ENCODE measurements around the gene CGREF1.

The CGREF1 gene

DNA sequence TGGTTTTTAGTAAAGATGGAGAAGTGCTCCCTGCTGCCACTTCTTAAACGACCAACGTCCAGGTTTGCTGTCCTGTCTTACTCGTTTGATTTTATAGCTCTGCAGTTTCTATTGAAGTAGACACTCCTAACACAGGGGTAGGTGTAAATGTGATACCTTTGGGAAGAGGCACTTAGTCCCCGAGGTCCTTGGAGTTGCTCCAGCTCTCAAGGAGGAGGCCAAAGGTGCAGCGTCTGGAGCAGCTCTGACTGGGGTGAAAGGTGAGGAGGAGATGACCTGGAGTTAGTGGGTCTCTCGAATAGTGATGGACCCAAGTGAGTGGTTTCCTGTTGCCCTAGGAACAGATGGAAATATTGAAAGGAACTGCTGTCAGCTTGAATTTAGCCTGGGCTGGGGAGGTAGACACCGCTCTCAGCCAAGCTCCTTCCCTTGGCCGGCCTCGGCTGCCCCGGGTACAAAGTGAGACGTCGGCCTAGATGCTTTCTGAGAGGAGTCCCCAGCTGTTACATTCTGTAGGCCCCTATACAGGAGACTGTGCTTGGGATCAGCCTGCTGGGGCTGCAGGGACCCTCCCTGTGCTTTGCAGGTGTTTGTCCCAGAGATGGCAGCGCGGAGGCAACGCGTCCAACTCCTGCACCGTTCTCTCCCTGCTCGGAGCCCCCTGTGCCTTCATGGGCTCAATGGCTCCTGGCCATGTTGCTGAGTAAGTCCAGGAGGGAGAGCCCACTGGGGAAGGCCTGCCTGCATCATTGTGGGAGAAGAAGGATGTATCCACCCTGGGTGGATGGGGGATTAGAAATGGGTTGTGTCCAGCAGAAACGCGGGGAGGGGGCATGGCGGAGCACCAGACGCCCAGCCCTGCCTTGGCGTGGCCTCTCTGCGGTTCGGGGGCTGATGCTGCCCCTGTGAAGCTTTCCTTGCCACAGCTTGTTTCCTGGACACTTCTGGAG, 26.9 kb downstream of the CGREF1 start:
- H3K36me3 ChIP-seq (ENCODE audit: control insufficient read depth in 2 of 2, insufficient read depth in 1 of 2, low read length in 2 of 2) = peaks cover 0 to 37% of the 10 kb centered on the region in 2 experiments; a peak in 1 of 3 replicates
- no peaks in the 10 kb centered on the region for H3K9me3 ChIP-seq (ENCODE audit: control insufficient read depth, insufficient read depth, low read depth, low read length)
- POLR2A ChIA-PET = no interaction called here
- H3K4me1 ChIP-seq (ENCODE audit: control insufficient read depth, insufficient read depth, low read length) = no peaks in the 10 kb centered on the region; the same call in 1 of the 2 replicates
- H3K4me3 ChIP-seq (ENCODE audit: low read depth, low read length) = no peak overlapping the region
- TF ChIP-seq SP3 (tag by site-specific recombination; IDR thresholded peaks at IDR 0.05) (no peak), HOXA7 (CRISPR knock-in tag; IDR thresholded peaks at IDR 0.05; ENCODE audit: borderline replicate concordance) (no peak), ZNF23 (tag by site-specific recombination; IDR thresholded peaks at IDR 0.05; ENCODE audit: borderline replicate concordance) (no peak)
- TF ChIP-seq, protein P1, sequence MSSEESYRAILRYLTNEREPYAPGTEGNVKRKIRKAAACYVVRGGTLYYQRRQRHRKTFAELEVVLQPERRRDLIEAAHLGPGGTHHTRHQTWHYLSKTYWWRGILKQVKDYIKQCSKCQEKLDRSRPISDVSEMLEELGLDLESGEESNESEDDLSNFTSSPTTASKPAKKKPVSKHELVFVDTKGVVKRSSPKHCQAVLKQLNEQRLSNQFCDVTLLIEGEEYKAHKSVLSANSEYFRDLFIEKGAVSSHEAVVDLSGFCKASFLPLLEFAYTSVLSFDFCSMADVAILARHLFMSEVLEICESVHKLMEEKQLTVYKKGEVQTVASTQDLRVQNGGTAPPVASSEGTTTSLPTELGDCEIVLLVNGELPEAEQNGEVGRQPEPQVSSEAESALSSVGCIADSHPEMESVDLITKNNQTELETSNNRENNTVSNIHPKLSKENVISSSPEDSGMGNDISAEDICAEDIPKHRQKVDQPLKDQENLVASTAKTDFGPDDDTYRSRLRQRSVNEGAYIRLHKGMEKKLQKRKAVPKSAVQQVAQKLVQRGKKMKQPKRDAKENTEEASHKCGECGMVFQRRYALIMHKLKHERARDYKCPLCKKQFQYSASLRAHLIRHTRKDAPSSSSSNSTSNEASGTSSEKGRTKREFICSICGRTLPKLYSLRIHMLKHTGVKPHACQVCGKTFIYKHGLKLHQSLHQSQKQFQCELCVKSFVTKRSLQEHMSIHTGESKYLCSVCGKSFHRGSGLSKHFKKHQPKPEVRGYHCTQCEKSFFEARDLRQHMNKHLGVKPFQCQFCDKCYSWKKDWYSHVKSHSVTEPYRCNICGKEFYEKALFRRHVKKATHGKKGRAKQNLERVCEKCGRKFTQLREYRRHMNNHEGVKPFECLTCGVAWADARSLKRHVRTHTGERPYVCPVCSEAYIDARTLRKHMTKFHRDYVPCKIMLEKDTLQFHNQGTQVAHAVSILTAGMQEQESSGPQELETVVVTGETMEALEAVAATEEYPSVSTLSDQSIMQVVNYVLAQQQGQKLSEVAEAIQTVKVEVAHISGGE (tag by site-specific recombination; conservative IDR thresholded peaks at IDR 0.05; ENCODE audit: low read depth) = no peak
- CTCF ChIA-PET = interaction anchor here (0.6 to 0.9 kb wide), 3 partner anchors 14 to 188 kb away, joined by 3 to 4 read pairs (median 3); partner anchors contain the start of gene EMILIN1
- H3K27ac ChIP-seq (ENCODE audit: extremely low read depth, low read depth, low read length) = no peak overlapping the region

DNA sequence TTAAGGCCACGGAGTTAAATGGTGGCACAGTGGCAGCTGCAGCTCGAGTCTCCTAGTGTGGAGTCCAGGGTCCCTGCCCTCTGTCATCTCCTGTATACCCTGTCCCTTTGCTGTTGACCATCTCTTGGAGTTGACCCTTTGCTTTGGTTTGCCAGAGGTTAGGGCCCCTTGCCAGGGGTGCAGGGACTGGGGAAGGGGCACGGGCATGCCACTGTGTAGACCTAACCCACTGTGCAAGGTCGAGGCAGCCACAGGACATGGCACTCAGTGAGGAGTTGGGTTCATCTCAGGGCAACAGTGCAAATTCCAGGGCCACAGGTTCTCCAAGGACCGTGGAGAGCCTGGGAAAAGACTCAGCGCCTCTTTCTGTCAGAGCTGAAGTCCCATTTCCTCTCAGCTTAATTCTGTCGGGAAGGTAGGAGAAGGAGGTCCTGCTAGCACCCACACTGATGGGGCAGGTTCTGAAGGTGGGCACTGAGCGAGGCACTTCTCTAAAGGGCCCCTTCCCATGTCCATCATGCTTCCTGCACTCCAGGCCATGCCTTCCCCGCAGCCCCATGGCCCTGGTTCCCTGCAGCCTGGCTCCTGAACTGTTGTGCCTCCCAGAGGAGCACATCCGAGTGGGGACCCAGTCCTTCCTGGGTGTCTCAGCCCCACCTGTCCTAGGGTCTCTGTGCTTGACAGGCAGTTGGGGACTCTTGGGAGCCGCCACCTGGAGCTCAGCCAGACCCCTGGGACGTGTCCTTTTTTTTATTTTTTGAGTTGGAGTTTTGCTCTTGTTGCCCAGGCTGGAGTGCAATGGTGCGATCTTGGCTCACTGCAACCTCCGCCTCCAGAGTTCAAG, 29.6 kb downstream of the CGREF1 start:
- no peak overlapping the region for H3K27ac ChIP-seq (ENCODE audit: extremely low read depth, low read depth, low read length)
- ChIA-PET CTCF (interaction anchor here (0.6 to 0.9 kb wide), 3 partner anchors 81 to 214 kb away, joined by 3 to 4 read pairs (median 3); no protein-coding TSS in a partner anchor), POLR2A (interaction anchor here (0.7 kb wide), 1 partner anchor 204 kb away, joined by 6 read pairs; no protein-coding TSS in a partner anchor)
- peaks cover 0 to 28% of the 10 kb centered on the region in 2 experiments; a peak in 1 of 3 replicates for H3K36me3 ChIP-seq (ENCODE audit: control insufficient read depth in 2 of 2, insufficient read depth in 1 of 2, low read length in 2 of 2)
- H3K4me1 ChIP-seq (ENCODE audit: control insufficient read depth, insufficient read depth, low read length) = peaks cover 5% of the 10 kb centered on the region; the same call in 1 of the 2 replicates
- no peaks in the 10 kb centered on the region for H3K9me3 ChIP-seq (ENCODE audit: control insufficient read depth, insufficient read depth, low read depth, low read length)
- H3K4me3 ChIP-seq (ENCODE audit: low read depth, low read length) = no peak overlapping the region
- TF ChIP-seq, protein P1 (tag by site-specific recombination; conservative IDR thresholded peaks at IDR 0.05; ENCODE audit: low read depth) = no peak
- TF ChIP-seq, protein P2, sequence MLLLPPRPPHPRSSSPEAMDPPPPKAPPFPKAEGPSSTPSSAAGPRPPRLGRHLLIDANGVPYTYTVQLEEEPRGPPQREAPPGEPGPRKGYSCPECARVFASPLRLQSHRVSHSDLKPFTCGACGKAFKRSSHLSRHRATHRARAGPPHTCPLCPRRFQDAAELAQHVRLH (tag by site-specific recombination; IDR thresholded peaks at IDR 0.05) = no peak
- TF ChIP-seq ZNF404 (tag by site-specific recombination; IDR thresholded peaks at IDR 0.05) (no peak), ZFP3 (tag by site-specific recombination; IDR thresholded peaks at IDR 0.05; ENCODE audit: low read depth) (no peak), ZNF157 (tag by site-specific recombination; IDR thresholded peaks at IDR 0.05) (no peak), ZNF155 (tag by site-specific recombination; IDR thresholded peaks at IDR 0.05) (no peak), ZNF549 (tag by site-specific recombination; IDR thresholded peaks at IDR 0.05) (no peak), ZNF626 (tag by site-specific recombination; IDR thresholded peaks at IDR 0.05) (no peak), ZNF366 (tag by site-specific recombination; conservative IDR thresholded peaks at IDR 0.05) (no peak), ZNF23 (tag by site-specific recombination; IDR thresholded peaks at IDR 0.05; ENCODE audit: borderline replicate concordance) (no peak), ZNF792 (tag by site-specific recombination; IDR thresholded peaks at IDR 0.05) (no peak), ZNF37A (tag by site-specific recombination; IDR thresholded peaks at IDR 0.05) (no peak), ZNF211 (tag by site-specific recombination; IDR thresholded peaks at IDR 0.05; ENCODE audit: low read depth) (no peak), ZNF16 (tag by site-specific recombination; IDR thresholded peaks at IDR 0.05; ENCODE audit: low read depth) (no peak), KLF8 (tag by site-specific recombination; IDR thresholded peaks at IDR 0.05) (no peak)
- TF ChIP-seq, protein P3, sequence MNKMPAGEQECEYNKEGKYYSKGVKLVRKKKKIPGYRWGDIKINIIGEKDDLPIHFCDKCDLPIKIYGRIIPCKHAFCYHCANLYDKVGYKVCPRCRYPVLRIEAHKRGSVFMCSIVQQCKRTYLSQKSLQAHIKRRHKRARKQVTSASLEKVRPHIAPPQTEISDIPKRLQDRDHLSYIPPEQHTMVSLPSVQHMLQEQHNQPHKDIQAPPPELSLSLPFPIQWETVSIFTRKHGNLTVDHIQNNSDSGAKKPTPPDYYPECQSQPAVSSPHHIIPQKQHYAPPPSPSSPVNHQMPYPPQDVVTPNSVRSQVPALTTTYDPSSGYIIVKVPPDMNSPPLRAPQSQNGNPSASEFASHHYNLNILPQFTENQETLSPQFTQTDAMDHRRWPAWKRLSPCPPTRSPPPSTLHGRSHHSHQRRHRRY (tag by site-specific recombination; IDR thresholded peaks at IDR 0.05) = no peak
- TF ChIP-seq, protein P4, sequence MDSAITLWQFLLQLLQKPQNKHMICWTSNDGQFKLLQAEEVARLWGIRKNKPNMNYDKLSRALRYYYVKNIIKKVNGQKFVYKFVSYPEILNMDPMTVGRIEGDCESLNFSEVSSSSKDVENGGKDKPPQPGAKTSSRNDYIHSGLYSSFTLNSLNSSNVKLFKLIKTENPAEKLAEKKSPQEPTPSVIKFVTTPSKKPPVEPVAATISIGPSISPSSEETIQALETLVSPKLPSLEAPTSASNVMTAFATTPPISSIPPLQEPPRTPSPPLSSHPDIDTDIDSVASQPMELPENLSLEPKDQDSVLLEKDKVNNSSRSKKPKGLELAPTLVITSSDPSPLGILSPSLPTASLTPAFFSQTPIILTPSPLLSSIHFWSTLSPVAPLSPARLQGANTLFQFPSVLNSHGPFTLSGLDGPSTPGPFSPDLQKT (IDR thresholded peaks at IDR 0.05; ENCODE audit: borderline replicate concordance, low read depth, low read length) = no peak

Measured in HEK293 (cell line).